ENCODE results near the gene UPK3B.
"Not testable (repeated sequence)": the region's sequence is repeated elsewhere in the genome, so short reads cannot be mapped to it uniquely, and the experiment has no call there.

The UPK3B gene

DNA sequence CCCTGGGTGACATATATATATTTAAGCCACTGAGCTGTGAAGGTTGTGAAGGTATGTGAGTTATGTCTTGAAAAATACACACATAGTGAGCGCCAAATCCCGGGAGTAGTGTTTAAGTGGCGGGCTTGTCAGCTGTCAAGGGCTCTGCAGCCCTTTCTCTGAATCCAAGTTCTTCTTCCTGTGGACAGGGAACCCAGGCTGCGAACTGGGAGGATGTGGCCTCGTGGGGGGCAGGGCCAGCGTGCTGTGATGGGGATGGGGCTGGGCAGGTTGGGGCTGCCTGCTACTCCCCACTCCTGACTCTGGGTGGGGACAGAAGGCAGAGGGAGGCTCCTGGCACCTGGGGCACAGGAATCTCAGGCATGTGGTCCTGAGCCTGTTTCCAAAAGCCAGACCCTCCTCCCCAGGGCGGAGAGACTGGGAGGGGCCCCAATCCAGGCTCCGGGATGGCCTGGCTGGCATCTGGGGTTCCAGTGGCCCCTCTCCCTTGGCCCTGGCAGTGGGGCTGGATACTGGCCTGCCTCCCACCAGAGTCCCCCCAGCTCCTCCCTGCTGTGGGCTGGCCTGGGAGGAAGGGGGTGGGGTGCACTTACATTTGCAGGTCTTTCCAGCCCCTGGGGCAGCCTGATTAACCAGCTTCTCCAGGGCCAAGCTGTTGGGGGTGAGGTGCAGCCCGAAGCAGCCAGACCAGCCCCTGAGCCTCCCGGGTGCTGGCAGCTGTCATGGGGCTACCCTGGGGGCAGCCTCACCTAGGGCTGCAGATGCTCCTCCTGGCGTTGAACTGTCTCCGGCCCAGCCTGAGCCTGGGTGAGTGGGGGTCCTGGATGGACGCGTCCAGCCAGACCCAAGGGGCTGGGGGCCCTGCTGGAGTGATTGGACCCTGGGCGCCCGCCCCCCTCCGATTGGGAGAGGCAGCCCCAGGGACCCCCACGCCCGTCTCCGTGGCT is at the start of gene UPK3B:
Gene UPK3B, plus strand, starts transcription at position 622 of the 947 bp plus-strand sequence. Its CDS starts 101 bp downstream, at position 723.
- DNase-seq: no peak

- not testable (repeated sequence) for DNase-seq
Measured at GRCh38 chr7:76460767-76461166, 49.6 kb upstream of the UPK3B start.

DNA sequence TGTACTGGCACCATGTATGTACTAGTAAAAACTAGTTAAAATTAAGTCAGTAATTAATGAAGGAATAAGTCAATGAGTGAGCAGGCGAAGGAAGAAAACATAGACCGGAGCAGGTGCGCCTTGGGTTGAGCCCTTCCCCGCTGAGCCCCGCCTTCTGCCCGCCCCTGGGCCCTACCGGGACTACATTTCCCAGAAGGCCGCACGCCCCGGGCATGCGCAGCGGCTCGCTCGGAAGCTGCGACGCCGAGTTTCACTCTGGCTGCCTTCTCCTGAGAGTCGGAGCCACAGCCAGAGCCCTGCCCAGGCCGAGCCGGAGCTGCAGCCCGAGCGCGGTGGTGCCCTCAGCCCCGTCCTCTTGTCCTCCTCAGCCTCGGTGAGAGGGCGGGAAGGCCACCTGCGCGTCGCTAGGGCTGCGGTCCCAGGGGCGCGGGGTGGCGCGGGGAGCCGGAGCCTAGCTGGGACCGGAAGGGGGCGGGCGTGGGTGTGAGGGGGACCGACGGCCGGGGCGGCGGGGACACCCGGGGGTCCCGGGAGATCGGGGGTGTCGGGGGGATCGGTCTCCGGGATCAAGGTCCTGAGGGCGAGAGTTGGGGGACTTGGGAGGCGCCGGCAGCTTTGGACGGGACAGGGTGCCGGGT is 48.8 kb upstream of the UPK3B start, which contains the start of gene DTX2:
Gene DTX2, plus strand, starts transcription at position 246 of the 638 bp plus-strand sequence. CDS start 18,801 bp downstream, outside the sequence.
- DNase-seq: not testable (repeated sequence)

GRCh38 chr7:76462271-76462882 is 48.0 kb upstream of the UPK3B start:
- DNase-seq: not testable (repeated sequence)

DNA sequence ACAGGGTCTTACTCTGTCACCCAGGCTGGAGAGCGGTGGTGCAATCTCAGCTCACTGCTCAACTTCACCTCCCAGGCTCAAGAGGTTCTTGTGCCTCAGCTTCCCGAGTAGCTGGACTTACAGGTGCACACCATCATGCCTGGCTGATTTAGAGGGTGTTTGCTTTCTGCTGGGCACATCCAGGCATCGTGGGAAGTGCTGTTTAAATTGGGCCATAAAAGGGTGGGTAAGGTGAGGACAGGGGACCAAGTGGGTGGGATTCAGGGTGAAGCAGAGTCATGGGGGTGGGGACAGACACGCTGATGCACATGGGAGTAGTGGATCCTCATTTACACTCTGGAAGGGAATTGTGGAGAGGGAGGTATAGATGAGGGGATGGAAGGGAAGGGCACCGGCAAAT is 45.4 kb upstream of the UPK3B start:
- DNase-seq: not testable (repeated sequence)

DNA sequence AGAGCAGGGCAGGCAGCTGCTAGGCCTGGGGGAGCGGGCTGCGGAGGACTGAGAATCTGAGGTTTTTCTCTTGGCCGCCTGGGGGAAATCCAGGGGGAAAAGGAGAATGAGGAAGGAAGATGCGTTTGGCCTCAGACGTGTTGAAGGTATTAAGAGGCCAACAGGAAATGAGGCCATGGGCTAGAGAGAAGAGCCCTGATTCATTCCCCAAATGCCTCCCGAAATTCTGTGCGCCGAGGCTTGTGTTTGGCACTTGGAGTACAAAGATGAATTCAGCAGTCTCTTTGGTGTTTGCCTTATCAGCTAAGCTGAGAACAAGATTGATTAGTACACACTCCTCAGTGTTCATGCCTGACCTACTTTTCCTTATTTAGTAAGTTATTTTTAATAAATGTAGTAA is 44.4 kb upstream of the UPK3B start:
- DNase-seq: not testable (repeated sequence)

- not testable (repeated sequence) for DNase-seq
Measured at GRCh38 chr7:76467743-76468404, 42.5 kb upstream of the UPK3B start.

DNA sequence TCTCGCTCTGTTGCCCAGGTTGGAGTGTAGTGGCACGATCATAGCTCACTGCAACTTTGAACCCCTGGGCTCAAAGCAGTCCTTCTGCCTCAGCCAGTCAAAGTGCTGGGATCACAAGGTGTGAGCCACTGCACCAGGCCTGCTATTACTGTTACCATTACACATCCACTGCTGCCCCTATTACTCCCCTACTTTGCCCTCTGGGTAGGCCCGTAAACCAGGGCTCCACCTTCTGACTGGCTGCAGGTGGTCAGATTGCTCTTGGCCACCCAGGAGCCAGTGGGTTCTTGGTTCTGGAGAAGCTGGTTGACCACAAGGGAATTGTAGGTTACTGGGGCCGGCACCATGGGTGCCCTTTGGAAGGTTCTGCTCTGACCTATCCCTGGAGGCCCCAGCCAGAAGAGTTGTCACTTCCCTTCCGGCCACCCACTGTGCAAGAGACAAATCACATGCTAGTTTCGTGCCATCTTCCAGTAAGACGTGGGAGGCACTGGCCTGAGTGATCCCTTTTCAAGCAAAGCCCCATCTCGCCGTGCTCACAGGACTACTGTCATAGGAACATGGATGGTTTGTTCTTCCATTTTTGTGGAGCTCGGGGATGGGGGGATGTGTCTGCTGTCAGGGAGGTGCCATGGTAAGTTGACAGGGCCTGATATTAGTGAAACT is 38.7 kb upstream of the UPK3B start:
- not testable (repeated sequence) for DNase-seq

DNA sequence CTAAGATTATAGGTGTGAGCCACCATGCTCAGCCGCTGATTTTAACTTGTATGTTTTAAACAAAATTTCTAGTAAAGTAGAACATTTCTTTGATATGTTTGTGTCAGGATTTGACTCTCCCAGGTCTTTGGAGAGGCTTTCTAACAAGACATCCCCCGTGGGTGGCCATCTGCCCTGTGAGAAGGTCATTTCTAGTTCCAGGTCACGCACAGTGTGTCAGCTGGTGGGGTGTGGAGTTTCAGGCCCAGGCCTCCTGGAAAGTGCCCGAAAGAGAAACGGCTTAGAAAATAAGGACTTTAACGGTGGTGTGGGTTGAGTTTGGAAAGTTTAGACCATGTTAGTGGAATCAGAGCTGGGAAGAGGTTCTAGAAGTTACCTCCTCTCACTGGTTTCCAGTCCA is 37.3 kb upstream of the UPK3B start:
- DNase-seq: not testable (repeated sequence)

DNA sequence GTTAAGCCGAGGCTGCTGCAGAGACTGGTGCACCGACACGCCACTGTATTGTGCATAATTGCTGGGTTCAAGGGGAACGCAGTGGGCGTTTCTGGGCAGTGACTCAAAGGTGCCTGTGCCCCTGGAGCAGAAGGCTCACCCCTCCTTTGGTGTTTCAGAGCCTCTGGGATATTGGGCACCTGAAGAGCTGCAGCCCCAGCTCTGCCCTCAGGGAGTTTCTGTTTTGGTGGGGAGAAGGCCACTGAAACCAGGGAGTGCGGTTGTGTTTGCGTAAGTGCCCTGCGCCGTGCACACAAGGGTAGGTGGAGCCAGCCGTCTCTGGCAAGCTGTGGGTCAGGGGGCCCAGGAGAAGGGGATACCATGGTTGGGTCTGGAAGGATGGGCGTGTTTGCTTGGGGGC is 34.1 kb upstream of the UPK3B start:
- not testable (repeated sequence) for DNase-seq

- DNase-seq: not testable (repeated sequence)
Measured at GRCh38 chr7:76476742-76477474, 33.4 kb upstream of the UPK3B start.

- not testable (repeated sequence) for DNase-seq
Measured at GRCh38 chr7:76479628-76480027, 30.7 kb upstream of the UPK3B start.

DNA sequence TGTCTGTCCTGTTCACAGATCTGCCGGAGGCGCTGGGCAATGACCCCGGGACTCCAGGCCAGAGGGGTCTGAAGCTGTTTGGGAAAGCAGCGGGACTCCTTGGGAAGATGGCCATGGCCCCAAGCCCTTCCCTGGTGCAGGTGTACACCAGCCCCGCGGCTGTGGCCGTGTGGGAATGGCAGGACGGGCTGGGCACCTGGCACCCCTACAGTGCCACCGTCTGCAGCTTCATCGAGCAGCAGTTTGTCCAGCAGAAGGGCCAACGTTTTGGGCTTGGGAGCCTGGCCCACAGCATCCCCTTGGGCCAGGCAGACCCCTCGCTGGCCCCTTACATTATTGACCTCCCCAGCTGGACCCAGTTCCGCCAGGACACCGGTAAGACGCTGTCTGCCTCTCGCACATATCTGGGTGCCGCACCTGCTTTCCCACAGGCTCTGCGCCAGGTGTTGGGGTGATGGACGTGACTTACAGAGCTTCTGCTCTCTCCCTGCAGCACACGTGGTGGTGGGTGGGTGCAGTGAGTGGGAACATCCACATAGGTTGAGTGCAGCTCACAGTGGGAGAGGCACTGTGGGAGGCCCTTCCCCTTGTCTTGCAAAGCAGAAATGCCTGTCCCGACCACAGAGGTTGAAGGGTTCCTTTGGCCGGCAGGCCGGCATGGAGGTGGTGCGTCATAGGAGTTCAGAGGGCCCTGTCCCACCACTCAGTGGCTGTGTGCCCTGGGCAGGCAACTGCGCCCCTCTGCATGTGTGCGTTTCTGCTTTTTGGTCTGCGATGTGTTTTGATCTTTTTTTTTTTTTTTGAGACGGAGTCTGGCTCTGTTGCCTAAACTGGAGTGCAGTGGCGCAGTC is 29.7 kb upstream of the UPK3B start:
- DNase-seq: not testable (repeated sequence)

- DNase-seq: not testable (repeated sequence)
Measured at GRCh38 chr7:76482660-76483059, 27.7 kb upstream of the UPK3B start.

- not testable (repeated sequence) for DNase-seq
Measured at GRCh38 chr7:76483081-76483480, 27.3 kb upstream of the UPK3B start.

DNA sequence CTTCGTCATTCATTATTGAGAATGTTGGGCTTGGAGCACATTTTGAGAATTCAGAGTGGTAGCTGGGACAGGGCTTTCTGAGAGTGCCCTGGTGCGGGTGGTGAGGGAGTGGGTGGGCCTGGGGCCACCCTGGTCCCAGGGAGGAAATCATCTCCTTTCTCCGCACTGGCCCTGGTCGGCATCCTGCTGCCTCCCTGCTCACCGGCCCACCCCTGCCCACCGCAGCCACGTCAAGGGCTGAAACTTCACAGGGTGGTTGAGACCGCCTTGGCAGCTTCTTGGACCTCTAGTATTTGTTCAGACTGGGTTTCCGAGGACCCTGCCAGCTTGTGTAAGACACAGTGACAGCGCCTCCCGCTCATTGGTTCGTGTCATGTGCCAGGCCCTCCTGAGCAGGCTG is 25.9 kb upstream of the UPK3B start:
- DNase-seq: not testable (repeated sequence)

- DNase-seq: not testable (repeated sequence)
Measured at GRCh38 chr7:76485822-76486610, 24.3 kb upstream of the UPK3B start.

GRCh38 chr7:76486618-76487017 is 23.7 kb upstream of the UPK3B start:
- not testable (repeated sequence) for DNase-seq

DNA sequence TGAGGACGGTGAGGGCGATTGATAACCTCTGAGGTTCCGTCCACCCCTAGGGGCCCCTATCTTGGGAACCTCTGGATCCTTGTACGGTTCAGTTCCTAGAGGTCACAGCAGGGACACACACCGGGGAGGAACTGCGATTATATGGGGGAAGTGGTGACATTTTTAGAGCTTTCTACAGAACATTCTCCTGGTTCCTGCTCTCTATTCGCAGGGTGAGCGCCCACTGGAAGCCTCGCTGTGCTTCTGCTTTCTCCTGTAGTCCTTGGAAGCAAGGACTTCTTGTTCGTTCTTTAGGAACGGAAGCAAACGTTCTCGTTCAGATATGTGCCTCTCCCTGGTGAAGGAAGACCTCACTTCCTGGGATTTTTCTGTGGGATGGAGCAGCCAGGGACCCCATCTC is 22.4 kb upstream of the UPK3B start:
- DNase-seq: not testable (repeated sequence)

Measured in CD4-positive, alpha-beta T cell treated with Interleukin-6 for 4 hours (primary cell).